ENCODE results near the gene NRXN3.

GRCh38 chr14:79304279-79304678 is 1134.1 kb downstream of the NRXN3 start:
- TF ChIP-seq CTCF (conservative IDR thresholded peaks at IDR 0.05; ENCODE audit: low read depth, low read length) = no peak
- no peak for TF ChIP-seq EZH2 (IDR thresholded peaks at IDR 0.05; ENCODE audit: low read length, unreplicated experiment)
- TF ChIP-seq EZH2phosphoT487 (IDR thresholded peaks at IDR 0.05; ENCODE audit: borderline replicate concordance, low read length) = no peak
